HepG2 (cell line): ENCODE results near the gene SH3D19. TPM values are rescaled to one million over a fixed set of nuclear protein-coding genes. Genes with fewer than 3 reads are reported as not detected.

Experiments used
- BORCS8-MEF2B ChIP-seq: sonication (generic); formaldehyde crosslinking; IDR thresholded peaks from 2 replicates; pipeline ENCODE4 v1.8.0; 2022; ENCODE audit warnings: mild to moderate bottlenecking, missing genetic modification reagents
- ELF1 ChIP-seq: sonication (generic); formaldehyde crosslinking; IDR thresholded peaks from 2 replicates; pipeline ENCODE4 v1.4.0; 2020; ENCODE audit warnings: missing genetic modification reagents
- ETV6 ChIP-seq: sonication (generic); formaldehyde crosslinking; conservative IDR thresholded peaks from 2 replicates; pipeline ENCODE4 v1.4.0; 2020; ENCODE audit warnings: missing genetic modification reagents
- FOXC1 ChIP-seq: sonication (generic); formaldehyde crosslinking; IDR thresholded peaks from 2 replicates; pipeline ENCODE4 v1.8.0; 2022; ENCODE audit warnings: mild to moderate bottlenecking, missing genetic modification reagents, borderline replicate concordance
- GLI4 ChIP-seq: sonication (generic); formaldehyde crosslinking; IDR thresholded peaks from 2 replicates; pipeline ENCODE4 v1.5.1; 2020; ENCODE audit warnings: missing genetic modification reagents, mild to moderate bottlenecking, moderate library complexity, borderline replicate concordance
- HDAC1 ChIP-seq: sonication (generic); formaldehyde crosslinking; IDR thresholded peaks from 2 replicates; pipeline ENCODE4 v1.5.1; 2020; ENCODE audit warnings: mild to moderate bottlenecking, missing genetic modification reagents
- HMGXB3 ChIP-seq: sonication (generic); formaldehyde crosslinking; IDR thresholded peaks from 2 replicates; pipeline ENCODE4 v1.4.0; 2020; ENCODE audit warnings: missing genetic modification reagents, borderline replicate concordance
- NCOA1 ChIP-seq: sonication (generic); formaldehyde crosslinking; IDR thresholded peaks from 2 replicates; pipeline ENCODE4 v1.9.0; 2021; ENCODE audit warnings: missing genetic modification reagents
- NR0B2 ChIP-seq: sonication (generic); formaldehyde crosslinking; IDR thresholded peaks from 2 replicates; pipeline ENCODE4 v1.4.0; 2020; ENCODE audit warnings: mild to moderate bottlenecking, missing genetic modification reagents
- NRL ChIP-seq: sonication (generic); formaldehyde crosslinking; IDR thresholded peaks from 2 replicates; pipeline ENCODE4 v1.5.0; 2020; ENCODE audit warnings: missing genetic modification reagents, mild to moderate bottlenecking, moderate library complexity, borderline replicate concordance
- PHF5A ChIP-seq: IDR thresholded peaks from one replicate; pipeline ENCODE4 v1.6.1; 2018; ENCODE audit warnings: low read depth, missing genetic modification reagents; ENCODE audit not compliant: unreplicated experiment
- SP5 ChIP-seq: IDR thresholded peaks from 2 replicates; pipeline ENCODE4 v1.6.1; 2016; ENCODE audit warnings: low read depth, borderline replicate concordance
- TEAD2 ChIP-seq: sonication (generic); formaldehyde crosslinking; IDR thresholded peaks from 2 replicates; pipeline ENCODE4 v1.9.0; 2021; ENCODE audit warnings: missing genetic modification reagents
- YEATS4 ChIP-seq: sonication (generic); formaldehyde crosslinking; IDR thresholded peaks from 2 replicates; pipeline ENCODE4 v1.4.0; 2020; ENCODE audit warnings: missing genetic modification reagents, borderline replicate concordance
- ZHX2 ChIP-seq, 2 experiments: sonication (generic) in 1 of 2; formaldehyde crosslinking in 1 of 2; IDR thresholded peaks; 2 replicates each; pipeline versions ENCODE4 v1.6.1 to v1.9.0; 2014 to 2022; ENCODE audit warnings: antibody characterized with exemption in 1 of 2, borderline replicate concordance in 1 of 2, inconsistent platforms in 1 of 2, low read depth in 1 of 2, missing genetic modification reagents in 1 of 2
- ZNF383 ChIP-seq: sonication (generic); formaldehyde crosslinking; IDR thresholded peaks from 2 replicates; pipeline ENCODE4 v1.4.0; 2020; ENCODE audit warnings: missing genetic modification reagents, mild to moderate bottlenecking, borderline replicate concordance
- ZNF468 ChIP-seq: sonication (generic); formaldehyde crosslinking; IDR thresholded peaks from 2 replicates; pipeline ENCODE4 v1.8.0; 2022; ENCODE audit warnings: mild to moderate bottlenecking, moderate library complexity, missing genetic modification reagents
- ZNF576 ChIP-seq: sonication (generic); formaldehyde crosslinking; IDR thresholded peaks from 2 replicates; pipeline ENCODE4 v1.4.0; 2020; ENCODE audit warnings: mild to moderate bottlenecking, missing genetic modification reagents
- polyA plus RNA-seq, 8 experiments: library from polyadenylated mRNA; depleted of rRNA in 3 of 8; stranded (reverse) in 7 of 8; unstranded in 1 of 8; fragments of >200 nt; fragmentation: Illumina TruSeq in 4 of 8; extraction: Trizol in 4 of 8; gene quantifications; 2 replicates each; pipeline versions ENCODE4 v1.2.1 to v1.2.3, GENCODE V29; 2011 to 2016; ENCODE audit warnings: low read depth in 4 of 8, missing spikeins in 1 of 8, mixed read lengths in 1 of 8; ENCODE audit not compliant: insufficient read depth in 1 of 8
- total RNA-seq, 5 experiments: library from RNA; depleted of rRNA; stranded (reverse); fragments of >200 nt; fragmentation: Illumina TruSeq; extraction: Trizol; gene quantifications; 2 replicates each; pipeline ENCODE4 v1.2.3, GENCODE V29; 2016; ENCODE audit warnings: low read depth in 1 of 5

Gene SH3D19
- total and polyA plus RNA-seq, 2 of the 13 experiments (the other 11 are each of a cell fraction or from before 2014, with no cell fraction given) = 31.2 to 38.0 TPM

GRCh38 chr4:151362404-151363164 lies 37.2 kb upstream of the SH3D19 start (continued):
- TF ChIP-seq ZNF468 (CRISPR knock-in tag) (no peak), PHF5A (CRISPR knock-in tag) (no peak), ETV6 (no peak), FOXC1 (CRISPR knock-in tag) (no peak), ZNF383 (CRISPR knock-in tag) (no peak), ZHX2 (IDR thresholded peaks at IDR 0.05; ENCODE audit: low read depth) (no peak), ZHX2 (CRISPR knock-in tag; IDR thresholded peaks at IDR 0.05; ENCODE audit: borderline replicate concordance) (no peak), ELF1 (CRISPR knock-in tag) (peak; percentile 48; the same call in 1 of the 2 replicates), BORCS8-MEF2B (CRISPR knock-in tag) (no peak), HDAC1 (CRISPR knock-in tag) (no peak), TEAD2 (CRISPR knock-in tag) (no peak), NRL (CRISPR knock-in tag) (no peak), YEATS4 (no peak), HMGXB3 (CRISPR knock-in tag) (no peak), NCOA1 (CRISPR knock-in tag) (no peak), NR0B2 (CRISPR knock-in tag) (no peak), GLI4 (CRISPR knock-in tag) (no peak), ZNF576 (CRISPR knock-in tag) (no peak), SP5 (CRISPR knock-in tag) (peak; percentile 57)
